ENCODE measurements around the gene FBH1. TPM values are rescaled to one million over a fixed set of nuclear protein-coding genes. Genes with fewer than 3 reads are reported as not detected.
A peak's percentile ranks its signal among the peaks of the same experiment; 100 is the strongest.
"Not testable (repeated sequence)": the region's sequence is repeated elsewhere in the genome, so short reads cannot be mapped to it uniquely, and the experiment has no call there.

The FBH1 gene
- total RNA-seq, 1 donor from 2014 or later = 39.8 TPM

DNA sequence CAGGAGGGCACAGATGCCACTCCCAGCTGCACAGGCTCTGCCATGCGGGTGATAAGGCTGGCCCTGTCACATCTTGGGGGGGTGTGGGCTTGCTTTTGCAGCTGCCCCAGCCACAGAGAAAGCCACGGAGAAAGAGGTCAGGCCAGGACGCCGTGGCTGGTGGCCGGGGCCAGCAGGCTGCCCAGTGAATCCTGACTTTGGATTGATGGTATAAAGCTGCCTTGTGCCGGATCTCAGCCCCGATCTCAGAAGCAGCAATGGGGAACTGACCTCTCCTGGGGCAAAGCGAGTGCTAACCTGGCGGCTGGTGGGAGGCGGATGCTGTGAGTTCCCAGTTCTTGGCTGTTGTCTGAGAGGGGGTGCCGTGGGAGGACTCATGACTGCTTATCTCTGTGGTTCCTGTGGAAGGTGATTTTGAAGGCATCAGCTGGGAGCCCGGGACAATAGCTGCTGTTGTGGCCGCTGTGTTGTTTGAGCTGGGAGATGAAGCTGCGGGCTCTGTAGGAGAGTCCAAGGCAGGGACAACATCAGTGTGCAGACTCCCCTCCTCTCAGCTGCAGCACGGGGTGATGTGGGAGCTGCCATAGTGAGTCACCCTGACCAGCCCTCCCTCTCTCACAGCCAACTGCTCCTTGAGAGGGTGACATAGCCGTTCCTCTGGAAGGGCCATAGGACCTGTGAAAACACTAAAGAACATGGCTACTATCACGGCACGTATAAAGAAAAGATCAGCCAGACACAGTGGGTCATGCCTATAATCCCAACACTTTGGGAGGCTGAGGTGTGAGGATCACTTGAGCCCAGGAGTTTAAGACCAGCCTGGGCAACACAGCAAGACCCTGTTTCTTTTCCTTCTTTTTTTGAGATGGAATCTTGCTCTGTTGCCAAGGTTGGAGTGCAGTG is 70.3 kb downstream of the FBH1 start:
- DNase-seq = no peak

DNA sequence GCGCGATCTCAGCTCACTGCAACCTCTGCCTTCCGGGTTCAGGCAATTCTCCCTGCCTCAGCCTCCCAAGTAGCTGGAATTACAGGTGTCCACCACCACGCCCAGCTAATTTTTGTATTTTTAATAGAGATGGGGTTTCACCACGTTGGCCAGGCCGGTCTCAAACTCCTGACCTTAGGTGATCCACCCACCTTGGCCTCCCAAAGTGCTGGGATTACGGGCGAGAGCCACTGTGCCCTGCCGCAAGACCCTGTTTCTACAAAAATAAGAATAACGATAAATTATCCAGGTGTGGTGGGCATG is 70.9 kb downstream of the FBH1 start:
- not testable (repeated sequence) for DNase-seq

DNA sequence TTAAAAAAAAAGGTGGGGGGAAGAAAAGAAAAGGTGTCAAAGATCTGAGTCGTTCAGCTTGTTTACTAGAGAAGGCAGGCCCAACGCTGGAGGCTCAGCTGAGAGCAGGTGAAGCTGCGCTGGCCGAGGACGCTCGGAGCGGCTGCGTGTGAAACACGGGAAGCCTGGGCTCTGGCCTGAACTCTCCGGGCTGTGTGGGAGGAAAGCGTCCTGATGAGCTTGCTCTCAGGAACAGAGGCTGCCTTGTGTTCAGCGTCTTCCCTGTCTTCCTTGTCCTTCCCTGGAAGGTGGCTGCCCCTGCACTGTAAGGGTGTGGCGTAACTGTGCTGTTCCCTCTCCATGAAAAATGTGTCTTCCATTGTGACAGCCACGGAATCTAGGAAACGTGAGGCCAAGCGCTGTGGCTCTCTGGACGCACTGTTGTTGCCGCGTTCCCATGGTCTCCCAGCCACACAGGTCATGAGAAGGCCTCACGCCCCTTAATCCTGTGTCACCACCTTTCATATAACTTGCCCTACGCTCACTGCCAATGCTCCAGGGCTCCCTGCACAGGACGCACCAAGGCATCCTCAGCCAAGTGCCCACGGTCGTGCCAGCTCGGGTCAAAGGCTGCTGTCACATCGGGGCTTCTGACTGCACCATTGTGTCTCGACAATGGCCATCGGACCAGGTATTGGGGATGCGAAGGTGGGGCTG is 71.5 kb downstream of the FBH1 start:
- DNase-seq = no peak

DNA sequence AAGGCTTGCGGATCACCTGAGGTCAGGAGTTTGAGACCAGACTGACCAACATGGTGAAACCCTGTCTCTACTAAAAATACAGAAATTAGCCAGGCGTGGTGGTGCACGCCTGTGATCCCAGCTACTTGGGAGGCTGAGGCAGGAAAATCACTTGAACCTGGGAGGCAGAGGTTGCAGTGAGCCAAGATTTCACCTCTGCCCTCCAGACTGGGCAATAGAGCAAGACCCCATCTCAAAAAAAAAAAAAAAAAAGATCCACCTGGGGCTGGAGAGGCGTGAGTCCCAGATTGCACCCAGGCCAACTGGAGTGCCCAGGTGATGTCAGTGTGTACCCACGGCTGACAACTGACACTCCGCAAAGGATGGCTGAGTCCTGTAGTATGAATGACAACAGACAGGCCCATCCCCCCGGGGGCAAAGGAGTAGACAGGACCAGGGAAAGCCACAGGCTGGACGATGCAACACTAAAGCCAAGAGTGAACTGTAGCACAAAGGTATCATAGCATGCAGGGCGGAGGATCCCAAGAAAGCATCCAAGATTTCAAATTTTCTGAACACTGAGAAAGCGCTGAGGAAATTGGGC is 72.4 kb downstream of the FBH1 start:
- DNase-seq = not testable (repeated sequence)

DNA sequence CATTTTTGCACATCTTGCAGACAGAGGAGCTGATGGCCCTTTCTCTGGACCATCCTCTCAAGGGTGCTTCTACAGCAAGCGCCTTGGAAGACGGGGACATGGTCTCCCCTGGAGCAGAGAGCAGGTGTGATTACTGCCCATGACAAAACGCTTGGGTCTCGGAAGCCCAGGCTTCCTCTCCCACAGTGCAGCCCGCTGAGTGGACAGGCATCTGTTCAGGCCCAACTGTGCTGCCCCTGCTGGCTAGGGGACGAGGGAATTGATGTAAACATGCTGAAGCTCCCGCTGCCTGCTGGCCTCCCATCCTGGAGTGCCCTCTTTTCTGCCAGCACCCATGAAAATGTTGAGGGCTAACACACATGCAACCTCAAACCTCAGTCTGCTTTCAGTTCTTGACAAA is 73.0 kb downstream of the FBH1 start:
- no peak for DNase-seq

DNA sequence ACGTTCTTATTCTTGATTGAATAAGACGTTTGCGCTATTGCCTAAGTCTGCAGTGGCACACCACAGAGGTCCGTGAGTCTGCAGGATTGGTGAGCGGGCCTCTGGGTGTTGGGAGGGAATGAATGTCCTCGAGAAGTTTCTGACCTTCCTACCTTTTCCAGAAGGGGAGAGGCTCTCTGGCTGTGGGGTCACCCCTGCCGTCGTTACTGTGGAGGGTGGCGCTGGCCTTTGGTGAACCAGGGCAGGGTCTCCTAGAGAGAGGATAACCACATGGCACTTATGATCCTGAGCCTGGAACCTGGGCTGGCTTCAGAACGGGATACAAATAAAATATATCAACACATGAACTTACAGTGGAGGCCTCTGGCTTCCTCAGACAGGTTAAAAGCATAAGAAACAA is 73.5 kb downstream of the FBH1 start:
- DNase-seq = no peak

DNA sequence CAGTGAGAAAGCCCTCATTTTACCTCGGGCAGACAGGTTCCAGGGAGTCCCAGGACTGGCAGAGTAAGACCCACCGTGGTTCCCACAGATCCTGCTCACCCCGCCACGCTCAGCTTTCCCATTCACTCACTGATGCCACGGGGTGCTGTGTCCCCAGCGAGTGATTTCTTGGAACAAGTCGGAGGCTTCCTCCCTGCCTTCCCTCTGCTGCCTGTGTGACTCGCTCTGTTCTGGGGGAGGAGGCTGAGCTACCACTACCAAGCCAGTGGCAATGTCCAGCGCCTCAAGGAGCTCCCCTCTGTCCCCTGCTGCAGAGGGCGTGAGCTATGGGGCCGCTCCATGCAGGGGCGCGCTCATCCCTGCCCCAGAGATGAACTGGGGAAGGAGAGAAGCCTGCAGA is 74.7 kb downstream of the FBH1 start:
- no peak for DNase-seq

DNA sequence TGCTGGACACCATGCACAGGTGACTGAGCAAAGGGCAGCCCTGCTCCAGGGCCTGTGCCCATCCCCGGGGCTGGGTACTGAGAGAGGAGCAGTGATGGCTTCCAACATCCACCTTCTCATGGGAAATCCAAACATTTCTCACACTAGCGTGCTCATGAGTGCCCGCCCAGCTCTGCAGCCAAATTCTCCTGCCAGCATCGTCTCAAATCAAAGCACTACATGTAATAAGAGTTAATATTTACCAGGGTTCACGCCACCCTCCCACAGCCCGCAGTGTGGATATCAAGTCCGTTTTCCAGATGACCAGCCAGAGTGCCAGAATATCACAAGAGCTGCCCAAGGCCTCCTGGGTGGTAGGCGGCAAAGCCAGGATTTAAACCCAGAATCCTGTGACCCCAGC is 75.2 kb downstream of the FBH1 start:
- DNase-seq = no peak

DNA sequence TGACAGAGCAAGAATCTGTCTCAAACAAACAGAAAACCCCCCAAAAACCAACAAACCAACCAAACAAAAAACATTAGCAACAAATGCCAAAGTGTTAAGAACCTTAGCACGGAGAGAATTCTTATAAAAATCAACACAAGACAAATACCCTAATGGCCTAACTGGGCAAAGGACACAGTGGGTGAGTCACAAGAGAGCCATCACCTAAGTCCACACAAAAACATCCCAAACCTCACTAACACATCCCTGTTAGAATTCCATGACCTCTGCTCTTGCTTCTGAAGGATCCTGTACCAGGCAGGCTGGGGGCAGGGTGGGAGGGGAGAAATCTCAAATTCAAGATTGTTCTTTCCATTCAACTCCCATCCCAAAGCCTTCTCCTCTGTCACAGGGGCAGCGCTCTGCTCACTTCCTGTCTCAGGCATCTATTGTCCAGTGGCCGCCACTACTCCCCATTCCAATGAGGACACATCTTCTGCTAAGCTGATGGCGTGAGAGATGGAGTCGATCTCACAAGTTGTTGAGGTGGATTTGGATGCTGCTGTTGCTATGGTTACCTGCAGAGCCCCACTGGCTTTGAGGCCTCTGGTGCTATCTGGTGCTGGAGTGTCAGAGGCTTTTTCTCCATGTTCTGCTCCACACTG is 78.1 kb downstream of the FBH1 start:
- DNase-seq = no peak

DNA sequence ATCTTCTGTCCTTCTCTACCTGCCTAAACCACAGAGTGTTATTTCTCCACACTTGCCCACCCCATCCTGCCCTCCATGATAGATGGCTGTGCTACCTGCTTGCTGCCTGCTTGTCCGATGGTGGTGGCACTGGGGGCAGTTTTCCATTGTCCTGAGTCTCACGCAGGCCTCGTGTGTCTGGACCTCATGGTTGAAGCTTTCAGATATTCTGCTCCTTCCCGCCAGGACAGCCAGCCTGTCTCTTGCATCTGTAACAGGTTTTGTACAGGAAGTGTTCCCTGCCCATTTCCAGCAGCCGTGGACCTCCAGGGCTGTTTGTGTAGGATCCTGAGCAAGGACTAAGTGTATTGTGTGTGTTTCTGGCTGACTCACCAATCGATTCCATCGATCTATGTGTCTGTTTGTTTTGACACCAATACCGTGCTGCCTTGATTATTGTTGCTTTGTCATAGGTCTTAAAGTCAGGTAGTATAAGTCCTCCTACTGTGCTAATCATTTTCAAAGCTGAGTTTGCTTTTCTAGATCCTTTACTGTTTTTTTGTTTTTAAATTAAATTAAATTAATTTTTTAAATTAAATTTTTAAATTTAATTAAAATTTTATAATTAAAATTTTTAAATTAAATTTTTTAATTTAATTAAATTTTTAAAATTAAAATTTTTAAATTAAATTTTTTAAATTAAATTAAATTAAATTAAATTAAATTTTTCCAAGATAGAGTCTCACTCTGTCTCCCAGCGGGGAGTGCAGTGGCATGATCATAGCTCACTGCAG is 78.8 kb downstream of the FBH1 start:
- DNase-seq = no peak

DNA sequence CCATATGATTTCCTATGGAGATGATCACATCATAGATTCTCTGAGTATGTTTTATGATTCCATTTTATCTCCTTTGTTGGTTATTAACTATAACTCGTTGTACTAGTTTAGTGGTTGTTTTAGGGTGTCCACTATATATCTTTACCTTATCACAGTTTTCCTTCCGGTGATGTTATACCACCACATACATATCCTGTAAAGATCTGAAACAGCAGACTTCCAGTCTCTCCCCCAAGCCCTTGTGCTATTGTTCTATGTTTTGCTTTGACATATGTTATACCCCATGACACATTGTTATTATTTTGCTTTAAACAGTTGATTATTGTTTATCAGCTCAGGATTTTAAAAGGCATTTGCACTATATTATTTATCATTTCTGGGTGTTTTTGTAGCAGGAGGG is 80.0 kb downstream of the FBH1 start:
- no peak for DNase-seq

DNA sequence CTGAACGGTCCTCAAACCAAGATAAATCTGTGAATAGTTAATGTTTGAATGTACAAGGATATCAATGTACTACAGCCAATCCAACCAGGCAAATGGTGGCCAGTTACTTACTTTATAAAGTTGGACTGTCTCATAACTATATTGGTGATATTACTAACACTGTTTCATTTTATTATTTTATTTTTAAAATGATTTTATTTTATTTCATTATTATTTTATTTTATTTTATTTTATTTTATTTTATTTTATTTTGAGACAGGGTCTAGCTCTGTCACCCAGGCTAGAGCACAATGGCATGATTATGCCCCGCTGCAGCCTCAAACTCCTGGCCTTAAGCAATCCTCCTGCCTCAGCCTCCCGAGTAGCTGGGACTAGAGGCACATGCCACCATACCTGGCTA is 80.5 kb downstream of the FBH1 start:
- DNase-seq = no peak

DNA sequence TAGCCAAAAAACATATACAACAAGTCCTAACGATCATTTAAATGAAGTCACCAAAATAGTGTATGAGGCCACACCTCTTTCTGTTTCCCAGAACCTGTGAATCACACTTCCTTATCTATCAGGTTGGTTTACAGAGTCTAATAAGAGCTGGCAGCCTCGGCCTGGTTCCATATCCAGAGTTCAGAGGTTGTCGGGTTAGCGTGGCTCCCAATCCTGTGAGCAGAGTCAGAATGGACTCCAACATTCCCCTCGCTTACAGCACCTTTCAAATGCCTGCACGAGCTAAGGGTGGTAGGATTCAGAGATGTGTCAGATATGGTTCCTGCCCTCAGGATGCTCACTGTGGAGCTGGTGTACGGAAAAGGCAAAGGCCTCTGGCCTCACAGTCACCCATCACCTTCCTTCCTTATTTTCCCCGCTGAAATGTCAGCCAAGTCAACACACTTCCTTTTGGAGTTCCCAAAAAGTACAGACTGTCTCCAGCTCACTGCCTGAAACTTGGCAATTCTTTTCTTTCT is 81.3 kb downstream of the FBH1 start:
- DNase-seq = no peak

DNA sequence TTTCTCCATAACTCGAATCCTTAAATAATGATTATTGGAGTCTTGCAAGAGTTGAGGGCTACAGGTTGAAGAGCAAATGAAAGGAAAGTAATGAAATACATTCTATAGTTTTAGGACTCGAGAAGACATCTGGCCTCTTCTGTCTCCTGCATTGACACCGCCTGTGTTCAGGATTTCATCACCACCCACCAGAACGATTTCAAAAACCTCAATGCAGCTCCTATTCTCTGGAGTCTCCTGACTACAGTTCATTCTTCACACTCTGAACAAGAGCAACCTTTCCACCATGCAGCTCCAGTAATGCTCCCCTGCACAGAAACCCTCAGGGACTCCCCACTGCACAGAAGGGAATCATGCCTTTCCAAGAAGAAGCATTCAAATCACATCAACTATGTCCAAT is 81.8 kb downstream of the FBH1 start:
- DNase-seq = no peak

DNA sequence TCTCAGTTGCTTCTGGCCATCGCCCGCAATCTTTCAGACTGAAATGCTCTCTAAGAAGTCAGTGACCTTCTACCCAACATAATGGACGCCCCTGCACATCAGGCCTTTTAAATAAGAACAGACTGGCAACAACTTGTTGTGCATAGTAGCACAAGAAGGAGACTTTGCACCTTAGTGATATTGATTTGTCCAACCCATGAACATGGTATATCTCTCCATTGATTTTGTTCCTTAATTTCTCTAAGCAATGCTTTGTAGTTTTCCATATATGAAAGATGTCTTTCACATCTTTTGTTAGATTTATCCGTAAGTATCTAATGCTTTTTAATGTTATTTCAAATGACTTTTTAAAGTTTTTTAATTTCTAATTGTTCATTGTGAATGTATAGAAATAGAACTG is 83.0 kb downstream of the FBH1 start:
- no peak for DNase-seq

DNA sequence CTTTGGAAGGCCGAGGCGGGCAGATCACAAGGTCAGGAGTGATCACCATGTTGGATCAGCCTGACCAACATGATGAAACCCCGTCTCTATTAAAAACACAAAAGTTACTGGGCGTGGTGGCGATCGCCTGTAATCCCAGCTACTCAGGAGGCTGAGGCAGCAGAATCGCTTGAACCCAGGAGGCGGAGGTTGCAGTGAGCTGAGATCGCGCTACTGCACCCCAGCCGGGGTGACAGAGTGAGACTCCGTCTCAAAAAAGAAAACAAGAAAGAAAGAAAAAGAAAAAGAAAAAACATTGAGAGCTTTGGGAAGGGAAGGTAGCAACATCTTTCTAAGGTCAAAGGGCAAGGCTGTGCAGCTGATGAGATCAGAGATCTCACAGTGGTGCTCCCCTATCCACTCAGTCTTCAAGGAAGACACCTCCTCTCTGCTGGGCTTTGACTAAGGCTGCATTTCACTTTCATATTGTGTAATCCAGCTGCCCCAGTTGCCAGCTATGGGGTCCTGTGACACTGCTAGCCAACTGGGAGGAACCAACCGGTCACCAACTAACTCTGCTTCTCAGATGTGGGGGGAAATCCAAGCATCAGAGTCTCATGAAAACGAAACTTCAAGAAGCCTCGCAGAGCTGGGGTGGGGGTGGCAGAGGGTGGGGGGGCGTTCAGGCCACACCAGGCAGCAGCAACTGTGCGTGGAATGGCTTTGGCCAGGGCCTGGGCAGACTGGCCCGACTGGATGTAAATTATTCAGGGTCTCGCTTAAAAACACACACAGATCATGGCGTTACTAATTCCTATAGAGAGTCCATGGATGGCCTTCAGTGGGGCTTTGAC is 85.8 kb downstream of the FBH1 start:
- no peak for DNase-seq

DNA sequence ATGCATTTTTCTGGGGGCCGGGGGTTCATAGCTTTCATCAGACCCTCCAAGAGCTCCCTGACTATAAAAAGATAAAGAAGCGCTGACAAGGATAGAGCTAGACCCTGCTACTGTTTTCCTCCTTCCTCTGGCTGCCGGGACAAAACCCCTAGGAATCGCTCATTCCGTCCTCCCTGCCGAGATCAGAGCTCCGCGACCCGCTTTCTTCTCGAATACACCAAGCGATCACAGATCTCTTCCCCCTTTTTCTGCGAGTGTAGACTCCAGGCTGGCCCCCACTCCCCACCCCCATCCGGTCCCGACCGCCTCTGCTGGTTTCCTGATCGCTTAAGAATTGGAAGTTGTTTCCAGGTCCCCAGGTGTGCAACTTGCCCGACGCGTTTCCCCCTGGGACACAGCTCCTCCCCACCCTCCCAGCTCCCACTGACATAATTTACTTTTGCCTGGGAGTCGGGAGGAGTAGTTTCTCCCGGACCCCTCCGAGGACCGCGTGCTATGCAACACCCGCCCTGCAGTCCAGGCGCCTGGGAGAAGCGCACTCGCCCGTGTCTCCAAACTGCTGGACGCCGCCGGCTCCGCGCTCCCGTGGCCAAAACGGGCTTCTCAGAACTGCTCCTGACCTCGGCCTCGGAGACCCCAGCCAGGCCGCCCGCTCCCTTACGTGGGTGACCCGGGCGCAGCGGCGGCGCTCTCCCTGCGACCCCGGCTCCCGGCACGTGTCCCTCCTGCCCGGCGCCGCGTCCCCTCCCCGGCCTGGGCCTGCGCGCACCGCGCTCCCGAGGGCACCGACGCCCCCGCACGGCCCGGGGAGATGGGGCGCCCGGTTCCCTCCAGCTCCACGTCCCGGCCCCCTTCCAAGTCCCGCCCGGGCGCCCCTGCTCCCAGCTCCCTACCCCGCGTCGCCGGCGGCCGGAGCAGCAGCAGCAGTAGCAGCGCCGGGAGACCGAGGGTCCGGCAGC is 86.7 kb downstream of the FBH1 start:
- peak; percentile 42 for DNase-seq

DNA sequence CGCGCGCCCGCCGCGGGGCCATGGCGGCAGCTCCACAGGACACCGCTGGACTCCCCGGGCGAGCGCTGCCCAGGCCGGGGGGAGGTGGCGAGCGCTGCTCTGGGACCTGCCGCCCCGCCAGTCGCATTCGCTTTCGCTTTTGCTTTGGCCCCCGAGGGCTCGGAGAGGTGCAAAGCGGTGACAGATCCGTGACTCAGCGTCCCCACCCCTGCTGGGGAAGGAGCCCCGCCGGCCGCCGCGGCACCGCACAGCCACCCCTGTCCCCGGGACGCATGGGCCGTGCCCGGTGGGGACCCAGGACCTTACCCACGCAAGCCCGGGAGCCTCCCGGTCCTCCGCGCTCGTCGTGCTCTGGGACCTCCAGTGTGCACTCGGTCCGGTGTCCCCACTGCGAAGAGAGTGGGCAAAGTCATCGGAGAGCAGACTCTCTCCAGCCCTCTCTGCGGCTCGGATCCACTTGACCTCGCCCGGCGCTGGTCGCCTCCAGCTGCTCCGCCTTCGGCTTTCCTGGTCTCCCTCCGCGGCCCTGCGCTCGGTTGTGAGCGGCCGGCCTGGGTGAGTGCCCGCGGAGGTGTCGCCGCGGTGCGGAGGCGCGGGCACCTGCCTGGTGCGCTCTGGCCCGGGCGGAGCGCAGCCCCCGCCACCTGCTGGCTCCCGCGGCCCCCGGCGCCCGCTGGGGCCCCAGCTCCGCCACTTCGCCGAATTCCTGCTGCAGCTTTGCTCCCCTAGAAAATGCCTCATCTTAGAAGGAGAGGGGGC is 87.6 kb downstream of the FBH1 start, which contains the start of gene IL15RA:
TSS of gene IL15RA (minus strand) at position 73 of the 759 bp plus-strand sequence. CDS start at position 22, 51 bp downstream.
- peak; percentile 42 for DNase-seq

DNA sequence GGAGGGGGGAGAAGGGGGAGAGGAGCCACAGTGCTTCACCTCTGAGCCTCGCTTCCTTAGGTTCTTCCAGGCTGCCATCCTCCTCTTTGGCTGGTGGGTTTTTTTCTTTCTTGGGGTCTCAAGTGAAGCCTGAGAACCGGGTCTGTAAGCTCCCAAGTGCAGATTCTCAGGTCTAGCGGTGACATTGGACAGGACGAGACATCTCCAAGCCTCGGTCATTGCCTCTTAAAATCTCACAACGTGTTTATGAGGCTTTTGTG is 88.1 kb downstream of the FBH1 start:
- DNase-seq = no peak
